GM10248 (cell line): ENCODE data around the gene NELFE.
"Not testable (repeated sequence)": the region's sequence is repeated elsewhere in the genome, so short reads cannot be mapped to it uniquely, and the experiment has no call there.

Experiments used
- CTCF ChIA-PET: fragments of 300-600 bp; sonication (Branson Sonifier 250); formaldehyde crosslinking; extraction: SDS; loops from one replicate; lab custom pipeline; 2021; ENCODE audit warnings: antibody characterized with exemption; lab: Yijun Ruan, JAX
- POLR2A ChIA-PET: fragments of 350-650 bp; sonication (Branson Sonifier 250); formaldehyde crosslinking; extraction: SDS; loops from one replicate; lab custom pipeline; 2020; ENCODE audit warnings: antibody characterized with exemption; lab: Yijun Ruan, JAX
- DNase-seq: peaks from one replicate; pipeline ENCODE4 v3.0.0; 2012; ENCODE audit errors: extremely low spot score
- TF ChIP-seq, protein P1 (sequence below): IDR thresholded peaks from 2 replicates; pipeline ENCODE4 v1.5.1; 2012; ENCODE audit warnings: mild to moderate bottlenecking, low read depth; ENCODE audit errors: extremely low read depth, missing control alignments, control extremely low read depth

NELFE gene

DNA sequence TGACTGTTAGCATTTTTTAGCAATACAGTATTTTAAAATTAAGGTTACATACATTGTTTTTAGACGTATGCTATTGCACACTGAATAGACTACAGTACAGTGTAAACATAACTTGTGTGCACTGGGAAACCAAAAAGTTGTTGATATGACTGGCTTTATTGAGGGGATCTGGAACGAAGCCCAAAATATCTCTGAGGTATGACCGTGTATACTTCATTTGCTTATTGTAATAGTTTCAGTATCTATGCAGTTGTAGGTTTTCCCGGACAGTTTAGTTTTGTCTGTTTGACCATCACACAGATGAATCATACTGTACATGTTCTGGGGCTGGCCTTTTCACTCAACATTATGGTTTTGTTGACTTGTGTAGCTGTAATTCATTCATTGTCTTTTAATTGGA, 50.0 kb downstream of the NELFE start:
- ChIA-PET POLR2A (no interaction called here), CTCF (interaction anchor here (0.8 to 1.6 kb wide), 4 partner anchors 11 to 37 kb away, joined by 3 to 5 read pairs (median 4); partner anchors contain the start of genes CFB and EHMT2)
- DNase-seq = peak; percentile 63
- TF ChIP-seq, protein P1, sequence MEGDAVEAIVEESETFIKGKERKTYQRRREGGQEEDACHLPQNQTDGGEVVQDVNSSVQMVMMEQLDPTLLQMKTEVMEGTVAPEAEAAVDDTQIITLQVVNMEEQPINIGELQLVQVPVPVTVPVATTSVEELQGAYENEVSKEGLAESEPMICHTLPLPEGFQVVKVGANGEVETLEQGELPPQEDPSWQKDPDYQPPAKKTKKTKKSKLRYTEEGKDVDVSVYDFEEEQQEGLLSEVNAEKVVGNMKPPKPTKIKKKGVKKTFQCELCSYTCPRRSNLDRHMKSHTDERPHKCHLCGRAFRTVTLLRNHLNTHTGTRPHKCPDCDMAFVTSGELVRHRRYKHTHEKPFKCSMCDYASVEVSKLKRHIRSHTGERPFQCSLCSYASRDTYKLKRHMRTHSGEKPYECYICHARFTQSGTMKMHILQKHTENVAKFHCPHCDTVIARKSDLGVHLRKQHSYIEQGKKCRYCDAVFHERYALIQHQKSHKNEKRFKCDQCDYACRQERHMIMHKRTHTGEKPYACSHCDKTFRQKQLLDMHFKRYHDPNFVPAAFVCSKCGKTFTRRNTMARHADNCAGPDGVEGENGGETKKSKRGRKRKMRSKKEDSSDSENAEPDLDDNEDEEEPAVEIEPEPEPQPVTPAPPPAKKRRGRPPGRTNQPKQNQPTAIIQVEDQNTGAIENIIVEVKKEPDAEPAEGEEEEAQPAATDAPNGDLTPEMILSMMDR = no peak

DNA sequence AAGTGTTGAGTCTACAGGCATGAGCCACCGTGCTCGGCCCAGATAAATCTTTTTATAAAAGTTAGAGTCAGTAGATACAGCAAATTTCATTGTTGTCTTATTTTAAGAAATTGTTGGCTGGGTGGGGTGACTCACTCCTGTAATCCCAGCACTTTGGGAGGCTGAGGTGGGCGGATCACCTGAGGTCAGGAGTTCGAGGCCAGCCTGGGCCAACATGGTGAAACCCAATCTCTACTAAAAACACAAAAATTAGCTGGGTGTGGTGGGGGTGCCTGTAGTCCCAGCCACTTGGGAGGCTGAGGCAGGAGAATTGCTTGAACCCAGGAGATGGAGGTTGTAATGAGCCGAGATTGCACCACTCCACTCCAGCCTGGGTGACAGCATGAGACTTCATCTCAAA, 50.5 kb downstream of the NELFE start:
- DNase-seq = not testable (repeated sequence)
- CTCF ChIA-PET = interaction anchor here (1.2 kb wide), 1 partner anchor 17 kb away, joined by 4 read pairs; no protein-coding TSS in a partner anchor
- POLR2A ChIA-PET = interaction anchor here (0.6 kb wide), 1 partner anchor 94 kb away, joined by 3 read pairs; no protein-coding TSS in a partner anchor

DNA sequence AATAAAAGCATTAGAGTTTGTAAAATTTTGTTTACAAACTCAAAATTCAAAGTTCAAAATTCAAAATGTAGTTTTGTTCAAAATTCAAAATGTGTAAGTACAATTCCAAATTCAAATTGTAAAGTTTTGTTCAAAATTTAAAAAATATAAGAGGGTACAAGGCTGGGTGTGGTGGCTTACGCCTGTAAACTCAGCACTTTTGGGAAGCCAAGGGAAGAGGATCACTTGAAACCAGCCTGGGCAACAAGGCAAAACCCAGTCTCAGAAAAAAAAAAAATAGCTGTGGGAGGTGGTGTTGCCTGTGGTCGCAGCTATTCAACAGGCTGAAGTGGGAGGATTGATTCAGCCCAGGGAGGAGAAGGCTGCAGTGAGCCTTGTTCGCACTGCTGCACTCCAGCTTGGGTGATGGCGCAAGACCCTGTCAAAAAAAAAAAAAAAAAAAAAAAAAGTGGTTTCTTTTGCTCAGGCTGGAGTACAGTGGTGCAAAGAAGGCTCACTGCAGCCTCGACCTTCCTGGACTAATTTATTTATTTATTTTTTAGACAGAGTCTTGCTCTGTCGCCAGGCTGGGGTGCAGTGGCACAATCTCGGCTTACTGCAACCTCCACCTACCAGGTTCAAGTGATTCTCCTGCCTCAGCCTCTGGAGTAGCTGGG, 51.5 kb downstream of the NELFE start:
- ChIA-PET CTCF (interaction anchor here (0.8 kb wide), 1 partner anchor 44 kb away, joined by 3 read pairs; no protein-coding TSS in a partner anchor), POLR2A (interaction anchor here (0.6 to 0.7 kb wide), 2 partner anchors 17 to 73 kb away, joined by 4 to 8 read pairs; no protein-coding TSS in a partner anchor)
- TF ChIP-seq, protein P1 = no peak
- DNase-seq = no peak

DNA sequence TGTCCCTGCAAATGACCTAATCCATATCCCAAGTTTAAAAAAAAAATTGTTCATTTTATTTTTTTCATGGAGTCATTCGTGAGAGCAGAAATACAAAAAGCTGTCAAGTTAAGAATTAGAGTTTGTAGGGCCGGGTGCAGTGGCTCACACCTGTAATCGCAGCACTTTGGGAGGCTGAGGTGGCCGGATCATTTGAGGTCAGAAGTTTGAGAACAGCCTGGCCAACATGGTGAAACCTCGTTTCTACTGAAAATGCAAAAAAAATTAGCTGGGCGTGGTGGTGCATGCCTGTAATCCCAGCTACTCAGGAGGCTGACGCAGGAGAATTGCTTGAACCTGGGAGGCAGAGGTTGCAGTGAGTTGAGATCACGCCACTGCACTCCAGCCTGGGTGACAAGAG, 52.0 kb downstream of the NELFE start:
- ChIA-PET POLR2A (interaction anchor here (0.6 kb wide), 1 partner anchor 16 kb away, joined by 8 read pairs; no protein-coding TSS in a partner anchor), CTCF (interaction anchor here (0.8 kb wide), 1 partner anchor 43 kb away, joined by 3 read pairs; no protein-coding TSS in a partner anchor)
- not testable (repeated sequence) for DNase-seq

DNA sequence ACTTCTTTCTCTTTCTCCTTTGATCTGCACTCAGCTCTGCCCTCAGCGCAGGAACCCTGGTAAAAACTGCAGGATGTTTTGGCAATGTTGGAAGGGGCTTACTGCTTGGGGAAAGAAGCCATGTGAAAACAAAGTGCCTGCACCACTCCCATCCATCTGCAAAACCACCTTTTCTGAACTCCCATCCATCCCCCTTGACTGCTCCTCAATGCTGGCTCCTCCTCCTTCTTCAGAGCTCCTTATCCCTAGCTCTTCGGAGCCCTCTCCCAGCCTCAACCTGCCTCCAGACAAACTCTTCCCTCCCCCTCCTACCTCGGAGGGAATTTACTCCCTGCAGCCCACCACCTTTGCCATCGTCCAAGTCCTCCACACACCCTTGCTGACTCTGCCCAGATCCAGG, 52.6 kb downstream of the NELFE start:
- TF ChIP-seq, protein P1 = no peak
- ChIA-PET POLR2A (no interaction called here), CTCF (interaction anchor here (0.9 to 1.1 kb wide), 2 partner anchors 10 to 12 kb away, joined by 3 to 4 read pairs; no protein-coding TSS in a partner anchor)
- no peak for DNase-seq

DNA sequence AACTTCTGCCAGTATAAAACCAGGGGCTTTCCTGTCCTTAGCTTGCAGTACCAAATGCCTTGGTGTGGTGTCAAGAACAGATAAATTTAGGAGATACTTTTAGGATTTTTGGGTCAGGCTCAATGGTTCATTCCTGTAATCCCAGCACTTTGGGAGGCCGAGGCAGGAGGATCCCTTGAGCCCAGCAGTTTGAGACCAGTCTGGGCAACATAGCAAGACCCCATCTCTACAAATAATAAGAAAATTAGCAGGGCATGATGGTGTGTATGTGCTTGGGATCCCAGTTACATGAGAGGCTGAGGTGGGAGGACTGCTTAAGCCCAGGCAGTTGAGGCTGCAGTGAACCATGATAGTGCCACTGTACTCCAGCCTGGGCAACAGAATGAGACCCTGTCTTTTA, 53.7 kb downstream of the NELFE start:
- TF ChIP-seq, protein P1 = no peak
- CTCF ChIA-PET = interaction anchor here (1.1 kb wide), 1 partner anchor 13 kb away, joined by 3 read pairs; no protein-coding TSS in a partner anchor

DNA sequence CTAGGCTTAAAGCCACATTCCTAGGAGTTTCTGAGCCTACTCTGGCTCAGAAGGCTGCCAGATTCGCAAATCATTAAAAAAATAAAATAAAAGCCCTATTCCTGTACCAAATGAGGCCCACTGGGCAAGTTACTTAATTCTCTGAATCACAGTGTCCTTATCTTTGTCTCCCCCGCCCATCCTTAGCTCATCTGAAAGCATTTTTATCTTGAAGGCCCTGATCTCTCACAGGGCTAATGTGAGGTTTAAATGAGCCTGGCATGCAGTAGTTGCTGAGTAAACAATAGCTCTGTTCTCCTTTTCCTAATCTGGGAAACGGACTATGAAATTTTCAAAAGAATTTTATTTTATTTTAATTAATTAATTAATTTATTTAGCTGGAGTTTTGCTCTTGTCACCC, 54.8 kb downstream of the NELFE start:
- CTCF ChIA-PET = no interaction called here
- POLR2A ChIA-PET = no interaction called here
- TF ChIP-seq, protein P1 = no peak
- DNase-seq = no peak

More for the DNA sequence above, 53.7 kb downstream of the NELFE start:
- DNase-seq = no peak
- POLR2A ChIA-PET = no interaction called here
